ENCODE results near the gene ALX4.

DNA sequence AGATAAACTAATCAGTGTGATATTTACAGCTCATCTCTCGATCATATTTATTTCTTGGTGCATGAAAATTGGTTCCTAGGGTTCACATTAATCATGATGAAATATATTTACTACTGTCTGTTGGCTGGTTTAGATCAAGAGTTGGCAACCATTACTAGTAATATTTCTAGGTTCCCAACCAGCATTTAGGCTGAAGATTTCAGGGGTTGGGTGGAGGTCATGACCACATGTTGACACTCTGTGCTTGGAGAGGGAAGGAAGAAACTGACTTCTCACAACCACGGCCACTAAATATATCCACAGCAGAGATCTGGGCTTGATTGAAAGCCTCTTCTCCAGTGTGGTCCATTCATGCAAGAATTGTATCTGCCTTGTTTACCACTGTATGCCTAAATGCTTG is 87.9 kb downstream of the ALX4 start:
- TF ChIP-seq CTCF (IDR thresholded peaks at IDR 0.05; ENCODE audit: borderline replicate concordance, extremely low read depth, low read length, poor library complexity, severe bottlenecking) (no peak), EZH2 (IDR thresholded peaks at IDR 0.05; ENCODE audit: borderline replicate concordance, low read depth, low read length, severe bottlenecking) (no peak)

Data from DND-41 (cell line).